Skin of body (tissue), 2 donors: ENCODE results near the gene NHLRC4. TPM values are rescaled to one million over a fixed set of nuclear protein-coding genes. Genes with fewer than 3 reads are reported as not detected.

Experiments used
- DNase-seq: peaks from one replicate; lab custom pipeline; 2025; lab: John Stamatoyannopoulos, UW
- total RNA-seq: library from RNA; depleted of rRNA; stranded (reverse); fragments of >200 nt; gene quantifications from one replicate; pipeline ENCODE4 v1.2.3, GENCODE V29; 2014

NHLRC4 gene
- total RNA-seq, 1 donor from 2014 or later = 0.59 TPM

GRCh38 chr16:530111-530817 lies 36.5 kb upstream of the NHLRC4 start:
- no peak for DNase-seq

GRCh38 chr16:531494-532125 lies 35.2 kb upstream of the NHLRC4 start:
- no peak for DNase-seq

GRCh38 chr16:533391-534123 lies 33.2 kb upstream of the NHLRC4 start:
- no peak for DNase-seq

- DNase-seq = no peak
Measured at GRCh38 chr16:534135-534534, 32.7 kb upstream of the NHLRC4 start.

- no peak for DNase-seq
Measured at GRCh38 chr16:534856-535445, 31.9 kb upstream of the NHLRC4 start.

GRCh38 chr16:535446-536405 lies 31.1 kb upstream of the NHLRC4 start:
- no peak for DNase-seq

GRCh38 chr16:536746-537145 lies 30.1 kb upstream of the NHLRC4 start:
- DNase-seq = no peak

GRCh38 chr16:537415-538335 lies 29.1 kb upstream of the NHLRC4 start:
- DNase-seq = no peak

- DNase-seq = no peak
Measured at GRCh38 chr16:539901-540530, 26.8 kb upstream of the NHLRC4 start.

GRCh38 chr16:540645-541340 lies 26.0 kb upstream of the NHLRC4 start:
- DNase-seq = no peak

GRCh38 chr16:543301-544164 lies 23.3 kb upstream of the NHLRC4 start:
- DNase-seq = no peak

- DNase-seq = no peak
Measured at GRCh38 chr16:544517-544916, 22.3 kb upstream of the NHLRC4 start.

GRCh38 chr16:546909-547770 lies 19.7 kb upstream of the NHLRC4 start:
- no peak for DNase-seq

GRCh38 chr16:548586-548985 lies 18.2 kb upstream of the NHLRC4 start:
- DNase-seq = no peak

GRCh38 chr16:549544-550263 lies 17.1 kb upstream of the NHLRC4 start:
- no peak for DNase-seq

GRCh38 chr16:551210-551609 lies 15.6 kb upstream of the NHLRC4 start:
- DNase-seq = no peak
